HEK293 (cell line): ENCODE measurements around the gene CENPP.

Source experiments
- CTCF ChIA-PET: fragments of 350-600 bp; formaldehyde crosslinking; extraction: SDS; loops from one replicate; lab custom pipeline; 2021; ENCODE audit warnings: antibody characterized with exemption; lab: Yijun Ruan, JAX
- POLR2A ChIA-PET: fragments of 300-600 bp; formaldehyde crosslinking; extraction: SDS; loops from one replicate; lab custom pipeline; 2020; ENCODE audit warnings: antibody characterized with exemption, inconsistent platforms; lab: Yijun Ruan, JAX
- H3K27ac ChIP-seq: fragments of 200-500 bp; sonication (Bioruptor generic); 2 replicates; pipeline ENCODE4 v1.5.1; 2014; ENCODE audit warnings: low read depth, low read length, control low read depth, inconsistent platforms; ENCODE audit errors: extremely low read depth
- H3K36me3 ChIP-seq, 2 experiments: fragments of 200-500 bp in 1 of 2; sonication (Bioruptor generic) in 1 of 2; 1 replicate in 1 of 2; 2 replicates in 1 of 2; pipeline ENCODE4 v1.5.1; 2014 to 2017; ENCODE audit warnings: inconsistent platforms in 2 of 2, low read length in 2 of 2; ENCODE audit not compliant: control insufficient read depth in 2 of 2, insufficient read depth in 1 of 2
- H3K4me1 ChIP-seq: fragments of 200-500 bp; sonication (Bioruptor generic); 2 replicates; pipeline ENCODE4 v1.5.1; 2014; ENCODE audit warnings: mild to moderate bottlenecking, low read length, inconsistent platforms; ENCODE audit not compliant: control insufficient read depth, insufficient read depth
- H3K4me3 ChIP-seq: 2 replicates; pipeline ENCODE4 v1.5.1; 2011; ENCODE audit warnings: low read depth, mild to moderate bottlenecking, control low read depth, low read length, moderate library complexity
- H3K9me3 ChIP-seq: fragments of 200-500 bp; sonication (Bioruptor generic); 2 replicates; pipeline ENCODE4 v1.5.1; 2014; ENCODE audit warnings: low read depth, low read length, inconsistent platforms; ENCODE audit not compliant: control insufficient read depth, insufficient read depth
- KLF7 ChIP-seq: fragments of 450-650 bp; formaldehyde crosslinking; IDR thresholded peaks from 2 replicates; pipeline ENCODE4 v1.5.1; 2016; ENCODE audit warnings: missing biosample characterization, missing genetic modification characterization, borderline replicate concordance
- PRDM1 ChIP-seq: fragments of 450-650 bp; formaldehyde crosslinking; IDR thresholded peaks from 2 replicates; pipeline ENCODE4; 2016; ENCODE audit warnings: missing biosample characterization, missing genetic modification characterization
- YY1 ChIP-seq: fragments of 450-650 bp; formaldehyde crosslinking; IDR thresholded peaks from 2 replicates; pipeline ENCODE4 v1.5.1; 2018; ENCODE audit warnings: missing biosample characterization, missing genetic modification characterization
- ZBTB21 ChIP-seq: fragments of 450-650 bp; formaldehyde crosslinking; IDR thresholded peaks from 2 replicates; pipeline ENCODE4 v1.5.1; 2017; ENCODE audit warnings: missing biosample characterization, missing genetic modification characterization
- ZBTB48 ChIP-seq: fragments of 450-650 bp; formaldehyde crosslinking; IDR thresholded peaks from 2 replicates; pipeline ENCODE4 v1.5.1; 2016; ENCODE audit warnings: missing biosample characterization, missing genetic modification characterization
- ZBTB7A ChIP-seq: fragments of 450-650 bp; formaldehyde crosslinking; IDR thresholded peaks from 2 replicates; pipeline ENCODE4 v1.5.1; 2016; ENCODE audit warnings: low read depth, missing biosample characterization, missing genetic modification characterization
- ZFP41 ChIP-seq: fragments of 450-650 bp; formaldehyde crosslinking; IDR thresholded peaks from 2 replicates; pipeline ENCODE4 v1.5.1; 2016; ENCODE audit warnings: missing biosample characterization, missing genetic modification characterization, borderline replicate concordance
- ZNF133 ChIP-seq: fragments of 450-650 bp; formaldehyde crosslinking; IDR thresholded peaks from 2 replicates; pipeline ENCODE4 v1.5.1; 2016; ENCODE audit warnings: missing biosample characterization, missing genetic modification characterization
- ZNF138 ChIP-seq: fragments of 450-650 bp; formaldehyde crosslinking; IDR thresholded peaks from 2 replicates; pipeline ENCODE4 v1.5.1; 2016; ENCODE audit warnings: missing biosample characterization, missing genetic modification characterization, borderline replicate concordance
- ZNF16 ChIP-seq: fragments of 450-650 bp; formaldehyde crosslinking; IDR thresholded peaks from 2 replicates; pipeline ENCODE4 v1.5.1; 2016; ENCODE audit warnings: low read depth, missing biosample characterization, missing genetic modification characterization
- ZNF174 ChIP-seq: fragments of 450-650 bp; formaldehyde crosslinking; IDR thresholded peaks from 2 replicates; pipeline ENCODE4 v1.5.0; 2017; ENCODE audit warnings: missing biosample characterization, mild to moderate bottlenecking, missing genetic modification characterization
- ZNF214 ChIP-seq: fragments of 450-650 bp; formaldehyde crosslinking; IDR thresholded peaks from 2 replicates; pipeline ENCODE4 v1.5.1; 2017; ENCODE audit warnings: missing biosample characterization, mild to moderate bottlenecking, missing genetic modification characterization, borderline replicate concordance
- ZNF274 ChIP-seq, 2 experiments: fragments of 200-500 bp in 1 of 2; fragments of 450-650 bp in 1 of 2; sonication (Bioruptor generic) in 1 of 2; formaldehyde crosslinking in 1 of 2; IDR thresholded peaks; 2 replicates each; pipeline versions ENCODE4 v1.5.1 to v1.6.1; 2014 to 2016; ENCODE audit warnings: borderline replicate concordance in 1 of 2, inconsistent platforms in 1 of 2, low read length in 1 of 2, missing biosample characterization in 1 of 2, missing genetic modification characterization in 1 of 2
- ZNF292 ChIP-seq: fragments of 450-650 bp; formaldehyde crosslinking; IDR thresholded peaks from 2 replicates; pipeline ENCODE4 v1.5.1; 2016; ENCODE audit warnings: low read depth, missing biosample characterization, missing genetic modification characterization, borderline replicate concordance
- ZNF37A ChIP-seq: fragments of 450-650 bp; IDR thresholded peaks from 2 replicates; pipeline ENCODE4 v1.5.1; 2018; ENCODE audit warnings: missing biosample characterization, missing genetic modification characterization
- ZNF416 ChIP-seq: fragments of 450-650 bp; formaldehyde crosslinking; IDR thresholded peaks from 2 replicates; pipeline ENCODE4 v1.5.1; 2016; ENCODE audit warnings: missing biosample characterization, missing genetic modification characterization
- ZNF501 ChIP-seq: fragments of 450-650 bp; formaldehyde crosslinking; IDR thresholded peaks from 2 replicates; pipeline ENCODE4 v1.5.1; 2016; ENCODE audit warnings: missing biosample characterization, missing genetic modification characterization
- ZNF600 ChIP-seq: fragments of 450-650 bp; formaldehyde crosslinking; IDR thresholded peaks from 2 replicates; pipeline ENCODE4 v1.5.1; 2016; ENCODE audit warnings: missing biosample characterization, missing genetic modification characterization
- ZNF621 ChIP-seq: fragments of 450-650 bp; formaldehyde crosslinking; IDR thresholded peaks from 2 replicates; pipeline ENCODE4 v1.5.1; 2017; ENCODE audit warnings: missing biosample characterization, missing genetic modification characterization
- ZNF837 ChIP-seq: fragments of 450-650 bp; formaldehyde crosslinking; IDR thresholded peaks from 2 replicates; pipeline ENCODE4 v1.5.1; 2016; ENCODE audit warnings: missing biosample characterization, missing genetic modification characterization
- TF ChIP-seq, protein P1 (sequence below): fragments of 450-650 bp; formaldehyde crosslinking; IDR thresholded peaks from 2 replicates; pipeline ENCODE4 v1.5.1; 2016; ENCODE audit warnings: missing biosample characterization, missing genetic modification characterization
- TF ChIP-seq, protein P2 (sequence below): fragments of 450-650 bp; formaldehyde crosslinking; IDR thresholded peaks from 2 replicates; pipeline ENCODE4 v1.5.1; 2016; ENCODE audit warnings: missing biosample characterization, missing genetic modification characterization
- TF ChIP-seq, protein P3 (sequence below): fragments of 450-650 bp; formaldehyde crosslinking; IDR thresholded peaks from 2 replicates; pipeline ENCODE4; 2016; ENCODE audit warnings: missing biosample characterization, missing genetic modification characterization

CENPP gene

DNA sequence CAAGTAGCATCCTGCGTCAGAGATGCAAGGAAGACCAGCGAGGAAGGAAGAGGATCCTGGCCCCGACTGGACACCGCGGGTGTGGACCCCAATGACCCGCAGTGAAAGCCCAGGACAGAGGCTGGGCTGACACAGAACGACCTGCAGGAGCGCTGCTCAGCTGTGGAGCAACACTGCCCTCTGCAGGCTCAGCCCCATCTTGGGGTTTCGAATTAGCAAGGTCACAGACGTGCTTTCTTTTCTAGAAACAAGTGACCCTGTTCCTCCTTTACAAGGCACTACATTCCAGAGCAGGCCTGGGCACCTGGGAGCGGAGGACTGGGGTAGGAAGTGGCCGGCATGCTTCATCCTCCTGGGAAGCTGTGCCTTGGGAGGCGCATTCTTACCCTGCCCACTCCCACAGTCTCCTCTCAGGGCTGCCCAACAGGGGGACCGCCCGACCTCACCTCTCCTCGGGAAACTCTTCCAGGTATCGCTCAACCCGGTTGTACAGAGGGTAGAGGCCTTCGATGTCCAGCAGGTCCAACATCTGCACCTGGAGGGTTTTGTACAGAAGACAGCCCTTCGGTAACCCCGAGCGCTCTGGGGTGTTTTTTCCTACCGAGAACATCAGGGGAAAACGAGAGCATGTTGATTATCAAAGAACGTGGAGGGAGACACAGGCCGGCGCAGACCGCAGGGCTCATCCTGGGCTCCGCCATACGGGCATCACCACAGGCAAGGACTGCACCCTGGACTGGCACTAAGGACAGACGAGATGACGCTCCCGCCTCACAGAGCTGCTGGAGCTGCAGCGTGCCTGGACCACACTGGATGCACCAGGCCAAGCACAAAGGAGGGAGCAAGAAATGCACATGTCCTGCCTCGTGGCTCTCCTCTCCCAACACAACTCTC, 309.2 kb downstream of the CENPP start (continued):
- TF ChIP-seq KLF7 (tag by site-specific recombination) = no peak
- no peak for TF ChIP-seq ZBTB7A (tag by site-specific recombination)

DNA sequence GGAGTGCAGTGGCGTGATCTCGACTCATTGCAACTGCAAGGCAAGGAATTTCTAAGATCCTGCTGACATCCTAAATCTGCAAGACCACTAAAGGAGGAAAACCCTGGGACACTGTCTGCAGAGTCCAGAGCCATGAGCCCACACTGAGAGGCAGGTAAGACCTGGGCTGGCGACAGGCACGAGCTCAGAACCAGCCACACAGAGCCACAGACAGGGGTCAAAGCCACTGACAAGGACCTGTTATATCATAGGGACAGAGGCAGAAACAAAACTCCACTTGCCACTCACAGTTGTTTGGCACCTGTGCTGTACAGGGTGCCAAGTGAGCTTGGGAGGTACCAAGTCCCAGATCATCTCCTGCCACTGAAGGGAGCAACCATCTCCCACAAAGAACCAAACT, 310.0 kb downstream of the CENPP start:
- Histone ChIP-seq H3K9me3 (no peaks in the 10 kb centered on the region), H3K4me1 (no peaks in the 10 kb centered on the region), H3K4me3 (no peak overlapping the region), H3K36me3 (peaks cover 5 to 86% of the 10 kb centered on the region in 2 experiments; a peak in 2 of 3 replicates), H3K27ac (no peak overlapping the region)
- ChIA-PET POLR2A (no interaction called here), CTCF (interaction anchor here (0.5 to 3.8 kb wide), 9 partner anchors 16 to 795 kb away, joined by 3 to 28 read pairs (median 4); partner anchors contain the start of genes CENPP and NOL8)
- TF ChIP-seq, protein P1, sequence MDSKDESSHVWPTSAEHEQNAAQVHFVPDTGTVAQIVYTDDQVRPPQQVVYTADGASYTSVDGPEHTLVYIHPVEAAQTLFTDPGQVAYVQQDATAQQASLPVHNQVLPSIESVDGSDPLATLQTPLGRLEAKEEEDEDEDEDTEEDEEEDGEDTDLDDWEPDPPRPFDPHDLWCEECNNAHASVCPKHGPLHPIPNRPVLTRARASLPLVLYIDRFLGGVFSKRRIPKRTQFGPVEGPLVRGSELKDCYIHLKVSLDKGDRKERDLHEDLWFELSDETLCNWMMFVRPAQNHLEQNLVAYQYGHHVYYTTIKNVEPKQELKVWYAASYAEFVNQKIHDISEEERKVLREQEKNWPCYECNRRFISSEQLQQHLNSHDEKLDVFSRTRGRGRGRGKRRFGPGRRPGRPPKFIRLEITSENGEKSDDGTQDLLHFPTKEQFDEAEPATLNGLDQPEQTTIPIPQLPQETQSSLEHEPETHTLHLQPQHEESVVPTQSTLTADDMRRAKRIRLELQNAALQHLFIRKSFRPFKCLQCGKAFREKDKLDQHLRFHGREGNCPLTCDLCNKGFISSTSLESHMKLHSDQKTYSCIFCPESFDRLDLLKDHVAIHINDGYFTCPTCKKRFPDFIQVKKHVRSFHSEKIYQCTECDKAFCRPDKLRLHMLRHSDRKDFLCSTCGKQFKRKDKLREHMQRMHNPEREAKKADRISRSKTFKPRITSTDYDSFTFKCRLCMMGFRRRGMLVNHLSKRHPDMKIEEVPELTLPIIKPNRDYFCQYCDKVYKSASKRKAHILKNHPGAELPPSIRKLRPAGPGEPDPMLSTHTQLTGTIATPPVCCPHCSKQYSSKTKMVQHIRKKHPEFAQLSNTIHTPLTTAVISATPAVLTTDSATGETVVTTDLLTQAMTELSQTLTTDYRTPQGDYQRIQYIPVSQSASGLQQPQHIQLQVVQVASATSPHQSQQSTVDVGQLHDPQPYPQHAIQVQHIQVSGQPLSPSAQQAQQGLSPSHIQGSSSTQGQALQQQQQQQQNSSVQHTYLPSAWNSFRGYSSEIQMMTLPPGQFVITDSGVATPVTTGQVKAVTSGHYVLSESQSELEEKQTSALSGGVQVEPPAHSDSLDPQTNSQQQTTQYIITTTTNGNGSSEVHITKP (tag by site-specific recombination) = 0 out of 2 replicates have a peak, but pooled peaks have one; percentile 21
- TF ChIP-seq ZNF621 (tag by site-specific recombination) = no peak

DNA sequence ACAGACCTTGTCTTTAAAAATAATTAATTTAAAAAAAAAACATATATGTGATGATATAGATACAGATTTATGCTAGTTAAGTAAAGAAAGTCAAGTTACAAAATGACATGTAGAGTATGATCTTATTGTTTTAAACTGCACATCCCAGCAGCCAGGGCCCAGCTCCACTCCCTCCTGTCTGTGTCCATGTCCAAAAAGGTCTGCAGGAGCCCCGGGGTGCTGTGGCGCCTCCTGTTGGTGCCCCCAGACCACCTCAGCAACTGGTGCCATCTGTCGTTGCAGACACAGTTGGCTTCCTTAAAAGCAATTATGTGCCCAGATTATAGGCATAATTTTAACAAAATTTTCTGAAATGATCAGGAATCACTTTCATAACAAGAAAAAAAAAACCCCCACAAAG, 310.9 kb downstream of the CENPP start:
- no peaks in the 10 kb centered on the region for H3K4me1 ChIP-seq
- ChIA-PET CTCF (interaction anchor here (0.7 to 3.8 kb wide), 4 partner anchors 62 to 905 kb away, joined by 3 to 28 read pairs (median 3); no protein-coding TSS in a partner anchor), POLR2A (no interaction called here)
- H3K4me3 ChIP-seq = no peak overlapping the region
- H3K9me3 ChIP-seq = no peaks in the 10 kb centered on the region
- H3K36me3 ChIP-seq = peaks cover 5 to 91% of the 10 kb centered on the region in 2 experiments; a peak in 2 of 3 replicates
- H3K27ac ChIP-seq = no peak overlapping the region
- no peak for TF ChIP-seq ZFP41 (tag by site-specific recombination)
- no peak for TF ChIP-seq ZNF133 (tag by site-specific recombination)
- TF ChIP-seq ZNF501 (tag by site-specific recombination) = no peak
- TF ChIP-seq YY1 (tag by site-specific recombination) = no peak
- TF ChIP-seq, protein P2, sequence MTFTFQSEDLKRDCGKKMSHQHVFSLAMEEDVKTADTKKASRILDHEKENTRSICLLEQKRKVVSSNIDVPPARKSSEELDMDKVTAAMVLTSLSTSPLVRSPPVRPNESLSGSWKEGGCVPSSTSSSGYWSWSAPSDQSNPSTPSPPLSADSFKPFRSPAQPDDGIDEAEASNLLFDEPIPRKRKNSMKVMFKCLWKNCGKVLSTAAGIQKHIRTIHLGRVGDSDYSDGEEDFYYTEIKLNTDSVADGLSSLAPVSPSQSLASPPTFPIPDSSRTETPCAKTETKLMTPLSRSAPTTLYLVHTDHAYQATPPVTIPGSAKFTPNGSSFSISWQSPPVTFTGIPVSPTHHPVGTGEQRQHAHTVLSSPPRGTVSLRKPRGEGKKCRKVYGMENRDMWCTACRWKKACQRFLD = no peak
- TF ChIP-seq ZNF837 = no peak
- TF ChIP-seq ZNF292 (tag by site-specific recombination) = no peak
- TF ChIP-seq, protein P3, sequence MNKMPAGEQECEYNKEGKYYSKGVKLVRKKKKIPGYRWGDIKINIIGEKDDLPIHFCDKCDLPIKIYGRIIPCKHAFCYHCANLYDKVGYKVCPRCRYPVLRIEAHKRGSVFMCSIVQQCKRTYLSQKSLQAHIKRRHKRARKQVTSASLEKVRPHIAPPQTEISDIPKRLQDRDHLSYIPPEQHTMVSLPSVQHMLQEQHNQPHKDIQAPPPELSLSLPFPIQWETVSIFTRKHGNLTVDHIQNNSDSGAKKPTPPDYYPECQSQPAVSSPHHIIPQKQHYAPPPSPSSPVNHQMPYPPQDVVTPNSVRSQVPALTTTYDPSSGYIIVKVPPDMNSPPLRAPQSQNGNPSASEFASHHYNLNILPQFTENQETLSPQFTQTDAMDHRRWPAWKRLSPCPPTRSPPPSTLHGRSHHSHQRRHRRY (tag by site-specific recombination) = no peak
- TF ChIP-seq ZBTB48 (tag by site-specific recombination) = no peak
- TF ChIP-seq ZBTB21 (tag by site-specific recombination) = no peak
- no peak for TF ChIP-seq ZNF16 (tag by site-specific recombination)
- TF ChIP-seq ZNF37A (tag by site-specific recombination) = no peak
- no peak for TF ChIP-seq ZNF138 (tag by site-specific recombination)
- TF ChIP-seq ZNF416 (tag by site-specific recombination) = no peak
- TF ChIP-seq ZNF214 (tag by site-specific recombination) = no peak
- no peak for TF ChIP-seq ZNF600
- no peak for TF ChIP-seq ZNF174
- TF ChIP-seq PRDM1 = no peak
- TF ChIP-seq ZNF274 (IDR thresholded peaks at IDR 0.05; ENCODE audit: low read length) = no peak
- no peak for TF ChIP-seq ZNF274 (tag by site-specific recombination; IDR thresholded peaks at IDR 0.05; ENCODE audit: borderline replicate concordance)
